ENCODE data around the gene SLC37A3. TPM values are rescaled to one million over a fixed set of nuclear protein-coding genes. Genes with fewer than 3 reads are reported as not detected.

Gene SLC37A3
- total and polyA plus RNA-seq, 8 donors = 6.3 to 141 (median 55.2) TPM

- DNase-seq = no peak
- Histone ChIP-seq H3K4me1 (no peaks in the 10 kb centered on the region), H3K27ac (no peak overlapping the region), H3K9me3 (no peaks in the 10 kb centered on the region), H3K4me3 (no peak overlapping the region), H3K36me3 (peaks cover 0 to 10% (median 3%) of the 10 kb centered on the region in 4 donors), H3K27me3 (no peaks in the 10 kb centered on the region)
- WGBS, 5 donors = 87 to 96% (median 91%) methylated on average over 3 of the region's 3 CpGs
- no peak for TF ChIP-seq POLR2A (IDR thresholded peaks at IDR 0.05)
- TF ChIP-seq, protein P1, sequence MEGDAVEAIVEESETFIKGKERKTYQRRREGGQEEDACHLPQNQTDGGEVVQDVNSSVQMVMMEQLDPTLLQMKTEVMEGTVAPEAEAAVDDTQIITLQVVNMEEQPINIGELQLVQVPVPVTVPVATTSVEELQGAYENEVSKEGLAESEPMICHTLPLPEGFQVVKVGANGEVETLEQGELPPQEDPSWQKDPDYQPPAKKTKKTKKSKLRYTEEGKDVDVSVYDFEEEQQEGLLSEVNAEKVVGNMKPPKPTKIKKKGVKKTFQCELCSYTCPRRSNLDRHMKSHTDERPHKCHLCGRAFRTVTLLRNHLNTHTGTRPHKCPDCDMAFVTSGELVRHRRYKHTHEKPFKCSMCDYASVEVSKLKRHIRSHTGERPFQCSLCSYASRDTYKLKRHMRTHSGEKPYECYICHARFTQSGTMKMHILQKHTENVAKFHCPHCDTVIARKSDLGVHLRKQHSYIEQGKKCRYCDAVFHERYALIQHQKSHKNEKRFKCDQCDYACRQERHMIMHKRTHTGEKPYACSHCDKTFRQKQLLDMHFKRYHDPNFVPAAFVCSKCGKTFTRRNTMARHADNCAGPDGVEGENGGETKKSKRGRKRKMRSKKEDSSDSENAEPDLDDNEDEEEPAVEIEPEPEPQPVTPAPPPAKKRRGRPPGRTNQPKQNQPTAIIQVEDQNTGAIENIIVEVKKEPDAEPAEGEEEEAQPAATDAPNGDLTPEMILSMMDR (IDR thresholded peaks at IDR 0.05) = no peak
- intact Hi-C loops (cut with DNase I; ENCODE audit: low total_unique reads) = no loop called here
Measured at GRCh38 chr7:140415361-140415760, 17.0 kb upstream of the SLC37A3 start.

DNA sequence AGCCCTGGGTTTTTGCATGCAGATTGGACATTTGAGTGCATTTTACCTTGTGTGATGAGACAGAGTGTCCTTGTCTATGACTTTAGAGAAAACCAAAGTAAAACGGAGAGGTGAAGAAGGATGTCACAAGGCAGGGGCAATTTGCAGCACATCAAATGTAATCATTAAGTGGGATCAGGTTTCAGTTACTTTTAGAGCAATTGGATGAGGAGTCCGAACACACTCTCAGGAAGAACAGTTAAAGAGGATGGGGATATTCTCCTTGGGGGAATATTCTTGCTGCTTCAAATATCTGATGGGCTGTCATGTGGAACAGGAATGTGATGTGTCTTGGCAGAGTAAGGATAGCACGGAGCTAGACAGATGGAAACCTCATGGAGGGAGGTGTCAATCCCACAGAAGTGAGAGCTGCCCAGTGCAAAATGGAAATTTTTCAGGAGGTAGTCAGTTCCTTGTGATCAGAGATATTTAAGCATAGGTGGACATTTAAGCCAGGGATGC, 6.3 kb upstream of the SLC37A3 start:
- Histone ChIP-seq H3K36me3 (no peaks in the 10 kb centered on the region), H3K4me1 (peaks cover 4 to 18% (median 14%) of the 10 kb centered on the region in 4 donors), H3K27me3 (peaks cover 0 to 14% (median 0%) of the 10 kb centered on the region in 3 donors), H3K27ac (peak overlapping the region in 1 of 5 donors; percentile 70), H3K9me3 (no peaks in the 10 kb centered on the region), H3K4me3 (peak overlapping the region; percentile 35 to 58 (median 52))
- WGBS, 5 donors = 53 to 62% (median 57%) methylated on average over 3 of the region's 3 CpGs
- intact Hi-C loops (cut with DNase I; ENCODE audit: low total_unique reads) = no loop called here
- no peak for DNase-seq
- TF ChIP-seq POLR2AphosphoS5 (IDR thresholded peaks at IDR 0.05) (no peak), POLR2A (IDR thresholded peaks at IDR 0.05) (no peak), EP300 (IDR thresholded peaks at IDR 0.05) (no peak)
- TF ChIP-seq, protein P1 (IDR thresholded peaks at IDR 0.05) = no peak

DNA sequence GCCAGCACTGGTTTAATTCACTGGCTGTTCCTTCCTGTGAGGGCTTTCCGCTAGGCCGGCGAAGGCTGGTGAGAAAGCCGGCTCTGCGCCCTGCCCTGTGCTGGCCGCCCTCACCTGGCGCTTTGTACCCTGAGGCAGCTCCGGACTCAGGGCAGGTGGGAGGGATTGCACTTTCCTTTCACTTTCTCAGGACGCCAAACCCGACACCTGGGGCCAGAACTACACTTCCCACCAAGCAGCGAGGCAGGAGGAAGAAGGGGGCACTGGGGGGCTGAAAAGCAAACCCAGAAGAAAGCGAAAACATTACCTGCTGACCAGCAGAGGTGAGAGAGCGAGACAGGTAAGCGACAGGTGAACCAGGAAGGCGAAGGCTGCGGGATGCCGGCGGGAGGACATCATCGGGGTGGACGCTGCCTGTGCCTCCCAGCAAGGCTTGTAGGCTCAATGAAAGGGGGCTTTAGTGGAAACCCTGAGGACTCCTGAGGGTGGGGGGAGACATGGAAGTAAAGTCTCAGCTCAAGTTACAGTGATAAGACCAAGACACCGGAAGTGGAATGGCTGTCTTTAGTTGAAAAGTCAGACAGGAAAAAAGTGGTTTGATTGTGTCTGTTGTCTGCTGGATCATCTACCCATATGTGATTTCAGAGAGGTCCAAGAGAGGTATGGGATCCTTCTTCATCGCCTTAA, 5.7 kb upstream of the SLC37A3 start, which contains the start of gene RAB19:
Gene RAB19 (plus strand): TSS at position 181 of the 687 bp plus-strand sequence. CDS start 3,589 bp downstream, outside the sequence.
- peak in 2 of 3 donors; percentile 26 to 41 for TF ChIP-seq POLR2AphosphoS5 (IDR thresholded peaks at IDR 0.05)
- TF ChIP-seq, protein P1 (IDR thresholded peaks at IDR 0.05) = no peak
- no peak for TF ChIP-seq POLR2A (IDR thresholded peaks at IDR 0.05)
- TF ChIP-seq EP300 (IDR thresholded peaks at IDR 0.05) = no peak
- 4 to 16% (median 7%) methylated on average over 21 to 22 of the region's 22 CpGs for WGBS, 5 donors
- peak; percentile 77 to 87 for DNase-seq
- Histone ChIP-seq H3K9me3 (no peaks in the 10 kb centered on the region), H3K27ac (peak within 1 kb of the TSS; percentile 28 to 70 (median 64)), H3K4me3 (peak within 1 kb of the TSS; percentile 35 to 58 (median 52)), H3K27me3 (peaks cover 0 to 14% (median 0%) of the 10 kb centered on the region in 3 donors), H3K4me1 (peaks cover 4 to 18% (median 14%) of the 10 kb centered on the region in 4 donors), H3K36me3 (no peaks in the 10 kb centered on the region)
- intact Hi-C loops (cut with DNase I; ENCODE audit: low total_unique reads) = no loop called here

DNA sequence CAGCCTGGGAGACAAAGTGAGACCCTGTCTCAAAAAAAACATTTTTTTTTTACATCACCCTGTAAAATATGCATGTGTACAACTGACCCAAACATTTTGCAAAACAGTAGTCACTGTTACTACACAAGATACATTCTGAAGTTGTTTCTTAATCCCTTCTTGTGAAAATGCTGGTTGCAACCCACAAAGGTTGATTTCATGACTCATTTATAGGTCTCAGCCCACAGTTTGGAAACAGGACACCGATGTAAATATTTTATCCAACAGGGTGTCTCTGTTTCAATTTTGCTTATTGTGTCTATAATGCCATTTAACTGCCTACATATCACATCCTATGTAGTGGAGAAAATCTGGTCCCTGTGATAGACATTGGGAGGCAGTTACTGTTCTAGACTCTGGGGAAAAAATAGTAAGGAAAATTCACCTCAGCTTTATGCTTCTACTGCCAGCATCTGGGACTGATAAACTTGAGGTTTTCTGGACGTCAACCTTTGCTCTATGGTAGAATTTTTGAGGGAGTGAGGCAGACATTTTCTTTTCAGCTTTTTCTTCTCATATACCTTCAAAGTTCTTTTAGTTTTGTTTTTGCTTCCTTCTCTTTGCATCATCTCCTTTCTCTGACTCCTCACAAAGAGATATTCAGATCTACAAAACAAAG, 4.0 kb upstream of the SLC37A3 start:
- Histone ChIP-seq H3K36me3 (no peaks in the 10 kb centered on the region), H3K9me3 (no peaks in the 10 kb centered on the region), H3K4me1 (peaks cover 4 to 27% (median 16%) of the 10 kb centered on the region in 4 donors), H3K27me3 (peaks cover 0 to 14% (median 0%) of the 10 kb centered on the region in 3 donors), H3K4me3 (no peak overlapping the region), H3K27ac (no peak overlapping the region)
- TF ChIP-seq, protein P1 (IDR thresholded peaks at IDR 0.05) = no peak
- TF ChIP-seq POLR2A (IDR thresholded peaks at IDR 0.05) = no peak
- no peak for TF ChIP-seq POLR2AphosphoS5 (IDR thresholded peaks at IDR 0.05)
- TF ChIP-seq EP300 (IDR thresholded peaks at IDR 0.05) = no peak
- intact Hi-C loops (cut with DNase I; ENCODE audit: low total_unique reads) = no loop called here
- 67 to 79% (median 70%) methylated on average over 2 of the region's 2 CpGs for WGBS, 5 donors
- DNase-seq = no peak
